Dedifferentiated amniotic fluid mesenchymal stem cell (primary cell): Measurements from ENCODE around the gene RABGGTB.
"Not testable (repeated sequence)": the region's sequence is repeated elsewhere in the genome, so short reads cannot be mapped to it uniquely, and the experiment has no call there.

Source experiments
- DNase-seq: peaks from one replicate; pipeline ENCODE4 v3.0.0-alpha.2; 2016; ENCODE audit errors: extremely low spot score

Gene RABGGTB

GRCh38 chr1:75795703-75796193, 9.7 kb downstream of the RABGGTB start:
- DNase-seq, result no peak

- DNase-seq, result no peak
Measured at GRCh38 chr1:75796376-75797272, 10.6 kb downstream of the RABGGTB start, which contains the start of gene MSH4. Gene MSH4 (plus strand): TSS chr1:75796882. CDS start chr1:75796986, 104 bp downstream.

- no peak for DNase-seq
Measured at GRCh38 chr1:75797273-75797588, 11.2 kb downstream of the RABGGTB start.

GRCh38 chr1:75797606-75798216, 11.7 kb downstream of the RABGGTB start:
- DNase-seq, result no peak

GRCh38 chr1:75801480-75801879, 15.4 kb downstream of the RABGGTB start:
- not testable (repeated sequence) for DNase-seq

- DNase-seq, result no peak
Measured at GRCh38 chr1:75808921-75809320, 22.9 kb downstream of the RABGGTB start.

- DNase-seq, result not testable (repeated sequence)
Measured at GRCh38 chr1:75810113-75810512, 24.1 kb downstream of the RABGGTB start.

- DNase-seq, result no peak
Measured at GRCh38 chr1:75811211-75811981, 25.3 kb downstream of the RABGGTB start.

GRCh38 chr1:75812065-75812464, 26.0 kb downstream of the RABGGTB start:
- DNase-seq, result no peak

GRCh38 chr1:75823596-75823995, 37.5 kb downstream of the RABGGTB start:
- not testable (repeated sequence) for DNase-seq

GRCh38 chr1:75836528-75837100, 50.6 kb downstream of the RABGGTB start:
- DNase-seq, result no peak

GRCh38 chr1:75838079-75838478, 52.0 kb downstream of the RABGGTB start:
- no peak for DNase-seq

GRCh38 chr1:75841421-75841820, 55.4 kb downstream of the RABGGTB start:
- no peak for DNase-seq
